Bronchial epithelial cell (primary cell): ENCODE results near the gene RENBP. TPM values are rescaled to one million over a fixed set of nuclear protein-coding genes. Genes with fewer than 3 reads are reported as not detected.

Source experiments
- DNase-seq: peaks from one replicate; pipeline ENCODE4 v3.0.0-alpha.2; 2010; ENCODE audit warnings: low read depth
- FAIRE-seq: peaks from 2 replicates; lab custom pipeline; 2011; peaks lifted over from hg19 to GRCh38; lab: Jason Lieb, UNC
- H3K27me3 ChIP-seq: 2 replicates; pipeline ENCODE4 v1.5.1; 2011; ENCODE audit warnings: low read length; ENCODE audit not compliant: control insufficient read depth, insufficient read depth
- H3K36me3 ChIP-seq: 2 replicates; pipeline ENCODE4 v1.5.1; 2011; ENCODE audit warnings: low read length; ENCODE audit not compliant: control insufficient read depth, insufficient read depth
- H3K4me3 ChIP-seq: 2 replicates; pipeline ENCODE4 v1.5.1; 2011; ENCODE audit warnings: mild to moderate bottlenecking, low read depth, low read length, control low read depth
- CTCF ChIP-seq: IDR thresholded peaks from 2 replicates; pipeline ENCODE4 v1.5.1; 2011; ENCODE audit warnings: mild to moderate bottlenecking, moderate library complexity, low read length, control low read depth, inconsistent platforms; ENCODE audit not compliant: insufficient read depth, severe bottlenecking
- total RNA-seq: library from RNA; depleted of rRNA; stranded (reverse); fragments of >200 nt; gene quantifications from 2 replicates; pipeline ENCODE4 v1.2.1, GENCODE V29; 2014

The RENBP gene
- total RNA-seq, 1 donor from 2014 or later = 10.3 TPM

GRCh38 chrX:153887385-153887784 lies 57.1 kb downstream of the RENBP start:
- peak; percentile 23 for FAIRE-seq

GRCh38 chrX:153886915-153887314 lies 57.5 kb downstream of the RENBP start:
- DNase-seq (no peak), FAIRE-seq (no peak)
- Histone ChIP-seq H3K4me3 (no peak overlapping the region), H3K27me3 (peaks cover 6% of the 10 kb centered on the region), H3K36me3 (no peaks in the 10 kb centered on the region)
- no peak for TF ChIP-seq CTCF

More at GRCh38 chrX:153887385-153887784, 57.1 kb downstream of the RENBP start:
- peaks cover 6% of the 10 kb centered on the region for H3K27me3 ChIP-seq
- no peaks in the 10 kb centered on the region for H3K36me3 ChIP-seq
- no peak overlapping the region for H3K4me3 ChIP-seq
- no peak for TF ChIP-seq CTCF
- no peak for DNase-seq

GRCh38 chrX:153885968-153886903 lies 58.2 kb downstream of the RENBP start, which contains the start of gene L1CAM:
Gene L1CAM, minus strand, starts transcription at chrX:153886173. Its CDS starts 10,337 bp downstream, at chrX:153875836.
- no peak for TF ChIP-seq CTCF
- peaks cover 6% of the 10 kb centered on the region for H3K27me3 ChIP-seq
- FAIRE-seq (no peak), DNase-seq (no peak)
- H3K4me3 ChIP-seq = peak within 1 kb of the TSS; percentile 1
- H3K36me3 ChIP-seq = no peaks in the 10 kb centered on the region

Other genes with a start within 250 kb of the RENBP start
- gene BCAP31, start 220.3 kb downstream of the RENBP start, total RNA-seq = 300 and 322 TPM in 2 replicates
- gene ABCD1, start 219.8 kb downstream of the RENBP start, total RNA-seq = 1.7 and 1.8 TPM in 2 replicates
- gene PLXNB3, start 180.4 kb downstream of the RENBP start, total RNA-seq = 4.5 and 5.4 TPM in 2 replicates
- gene SRPK3, start 163.6 kb downstream of the RENBP start, total RNA-seq = under 0.01 and 0.26 TPM in 2 replicates
- gene IDH3G, start 150.3 kb downstream of the RENBP start, total RNA-seq = 26.3 and 27.7 TPM in 2 replicates
- 126 and 136 TPM in 2 replicates for gene SSR4, start 150.0 kb downstream of the RENBP start, total RNA-seq
- gene PDZD4, start 114.1 kb downstream of the RENBP start, total RNA-seq = under 0.01 TPM in 2 replicates
- gene L1CAM, start 58.5 kb downstream of the RENBP start, total RNA-seq = 0.26 and 1.4 TPM in 2 replicates
- gene AVPR2, start 40.0 kb downstream of the RENBP start, total RNA-seq = not detected in 2 replicates
- gene ARHGAP4, start 18.4 kb downstream of the RENBP start, total RNA-seq = 0.77 and 0.79 TPM in 2 replicates
- 56.9 and 66.8 TPM in 2 replicates for gene NAA10, start 9.6 kb downstream of the RENBP start, total RNA-seq
- 5.5 and 7.3 TPM in 2 replicates for gene HCFC1, start 27.2 kb upstream of the RENBP start, total RNA-seq
- 4.0 and 5.3 TPM in 2 replicates for gene TMEM187, start 28.1 kb upstream of the RENBP start, total RNA-seq
- 114 and 119 TPM in 2 replicates for gene IRAK1, start 75.3 kb upstream of the RENBP start, total RNA-seq
- gene MECP2, start 153.1 kb upstream of the RENBP start, total RNA-seq = 21.1 and 28.9 TPM in 2 replicates
- not detected in 2 replicates for gene OPN1LW, start 199.6 kb upstream of the RENBP start, total RNA-seq
- not detected in 2 replicates for gene OPN1MW, start 238.0 kb upstream of the RENBP start, total RNA-seq